Brain pericyte (primary cell): ENCODE results near the gene PRKG1.
"Not testable (repeated sequence)": the region's sequence is repeated elsewhere in the genome, so short reads cannot be mapped to it uniquely, and the experiment has no call there.

Experiments used
- DNase-seq: peaks from one replicate; pipeline ENCODE4 v3.0.0-alpha.2; 2012; ENCODE audit warnings: low read depth, low spot score

The PRKG1 gene

GRCh38 chr10:51502124-51502523 is 427.8 kb downstream of the PRKG1 start:
- DNase-seq, result no peak

DNA sequence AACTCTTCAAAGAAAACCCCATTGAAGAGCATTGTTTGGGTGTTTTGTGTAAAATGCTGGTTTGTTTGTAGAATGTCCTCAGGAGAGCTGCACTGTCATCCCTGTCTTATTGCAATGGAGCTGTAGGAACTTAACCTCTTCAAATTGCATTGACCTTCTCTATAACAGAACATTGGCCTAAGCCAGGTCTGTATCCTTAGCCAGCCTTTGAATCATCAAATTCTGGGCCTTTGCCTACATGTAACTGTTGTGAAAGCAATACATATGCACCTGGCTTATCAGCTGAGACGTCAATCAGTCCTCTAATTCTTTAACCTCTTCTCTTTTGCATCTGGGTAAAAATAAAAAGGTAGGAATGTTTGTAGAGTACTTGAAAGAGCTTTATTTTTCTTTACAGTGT is 429.1 kb downstream of the PRKG1 start:
- DNase-seq, result no peak

DNA sequence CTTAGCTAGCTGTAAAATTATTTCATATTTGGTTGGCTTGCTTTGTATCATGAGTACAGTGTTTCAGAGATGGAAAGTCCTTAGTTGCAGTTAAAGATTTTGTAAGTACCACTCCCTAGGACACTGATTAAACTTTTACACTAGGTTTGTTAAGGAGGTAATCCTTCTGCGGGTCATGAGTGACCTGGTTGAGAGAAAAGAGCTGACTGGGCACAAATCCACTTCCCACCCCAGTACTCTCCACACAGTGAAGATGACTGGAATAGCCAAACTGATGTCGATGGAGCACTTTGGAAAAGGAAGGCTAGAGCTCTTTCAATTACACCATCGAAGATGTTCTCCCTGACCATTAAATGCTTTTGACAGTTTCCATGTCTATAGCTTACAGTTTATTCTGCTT is 433.2 kb downstream of the PRKG1 start:
- no peak for DNase-seq

DNA sequence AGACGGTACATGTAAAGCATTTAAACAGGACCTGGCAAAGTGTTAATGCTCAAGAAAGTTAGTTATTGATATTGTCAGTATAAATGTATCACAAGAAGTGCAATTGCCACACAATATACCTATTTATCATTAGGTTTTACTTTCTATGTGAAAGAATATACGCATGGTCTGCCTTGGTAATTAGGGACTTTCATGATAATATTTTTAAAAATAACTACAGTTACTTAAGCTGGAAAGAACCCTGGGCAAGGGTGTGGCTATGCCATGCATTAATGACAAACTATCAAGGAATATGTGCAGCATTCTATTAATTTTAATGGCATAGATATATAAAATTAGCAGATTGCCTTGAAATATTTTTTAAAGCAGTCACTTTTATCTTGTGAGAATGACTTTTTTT is 433.9 kb downstream of the PRKG1 start:
- no peak for DNase-seq

DNA sequence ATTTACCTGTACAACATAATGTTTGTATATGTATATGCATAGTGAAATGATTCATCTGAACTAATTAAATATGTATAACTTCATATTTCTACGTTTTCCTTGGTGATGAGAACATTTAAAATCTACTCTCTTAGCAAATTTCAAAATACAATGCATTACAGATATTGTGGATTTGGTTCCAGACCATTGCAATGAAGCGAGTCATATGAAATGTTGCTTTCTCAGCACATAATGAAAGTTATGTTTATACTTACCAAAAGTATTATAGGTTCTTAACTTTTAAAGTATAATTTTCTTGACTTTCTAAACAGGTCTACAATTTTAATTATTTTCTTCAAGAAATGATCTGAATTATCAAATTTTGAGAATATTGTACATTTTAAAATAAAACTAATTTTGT is 435.9 kb downstream of the PRKG1 start:
- no peak for DNase-seq

DNA sequence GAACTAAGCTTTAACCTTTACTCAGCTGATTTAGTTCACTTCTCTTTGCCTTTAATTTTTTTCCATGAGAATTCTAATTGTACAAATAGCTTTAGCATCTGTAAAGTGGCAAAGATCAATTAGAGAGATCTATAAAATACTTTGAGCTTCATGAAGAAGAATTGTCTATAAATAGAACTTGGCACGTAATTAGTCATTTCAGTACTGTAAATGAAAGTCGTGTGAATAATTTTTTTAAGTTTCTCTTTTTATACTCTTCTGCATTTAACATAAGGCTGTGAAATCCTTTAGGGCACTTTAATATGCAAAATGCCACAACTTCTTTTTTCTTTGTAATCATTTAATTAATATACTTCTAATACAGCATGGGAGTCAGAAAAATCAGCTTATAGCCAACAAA is 447.3 kb downstream of the PRKG1 start:
- DNase-seq, result no peak

DNA sequence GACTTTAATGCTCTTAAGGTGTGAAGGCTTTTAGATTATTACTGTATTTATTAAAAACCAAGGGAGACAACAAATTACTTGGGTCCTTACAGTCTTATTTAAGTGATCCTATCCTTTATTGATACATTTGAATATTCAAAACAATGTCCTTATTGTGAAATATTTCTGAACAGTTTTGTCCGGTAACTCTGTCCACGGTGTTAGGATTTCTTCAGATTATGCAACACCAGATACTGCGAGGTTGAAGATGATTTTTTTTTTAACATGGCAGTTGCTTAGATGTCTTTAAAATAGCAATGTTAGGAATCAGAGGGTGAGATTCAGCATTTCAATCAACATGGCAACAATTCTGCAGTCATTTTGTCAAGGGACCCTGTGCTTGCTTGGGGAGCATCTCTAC is 448.6 kb downstream of the PRKG1 start:
- DNase-seq, result no peak

DNA sequence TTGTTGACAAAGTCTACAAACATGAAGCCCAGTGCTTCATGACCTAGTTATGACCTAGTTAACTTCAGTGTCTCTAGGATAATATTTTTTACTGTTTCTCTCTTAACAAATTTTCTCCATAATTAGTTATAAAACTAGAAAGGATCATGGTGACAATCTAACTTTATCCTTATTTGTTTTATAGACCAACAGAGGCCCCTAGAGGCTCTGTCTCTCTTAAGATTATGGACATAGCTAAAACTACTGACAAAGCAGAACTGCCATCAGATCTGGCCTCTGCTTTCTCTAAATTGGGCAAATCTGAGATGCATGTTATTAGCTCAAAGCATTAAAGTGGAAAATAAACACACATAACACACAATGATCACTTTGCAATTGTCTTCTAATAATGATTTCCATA is 449.2 kb downstream of the PRKG1 start:
- DNase-seq, result no peak

GRCh38 chr10:51524041-51524440 is 449.8 kb downstream of the PRKG1 start:
- no peak for DNase-seq

DNA sequence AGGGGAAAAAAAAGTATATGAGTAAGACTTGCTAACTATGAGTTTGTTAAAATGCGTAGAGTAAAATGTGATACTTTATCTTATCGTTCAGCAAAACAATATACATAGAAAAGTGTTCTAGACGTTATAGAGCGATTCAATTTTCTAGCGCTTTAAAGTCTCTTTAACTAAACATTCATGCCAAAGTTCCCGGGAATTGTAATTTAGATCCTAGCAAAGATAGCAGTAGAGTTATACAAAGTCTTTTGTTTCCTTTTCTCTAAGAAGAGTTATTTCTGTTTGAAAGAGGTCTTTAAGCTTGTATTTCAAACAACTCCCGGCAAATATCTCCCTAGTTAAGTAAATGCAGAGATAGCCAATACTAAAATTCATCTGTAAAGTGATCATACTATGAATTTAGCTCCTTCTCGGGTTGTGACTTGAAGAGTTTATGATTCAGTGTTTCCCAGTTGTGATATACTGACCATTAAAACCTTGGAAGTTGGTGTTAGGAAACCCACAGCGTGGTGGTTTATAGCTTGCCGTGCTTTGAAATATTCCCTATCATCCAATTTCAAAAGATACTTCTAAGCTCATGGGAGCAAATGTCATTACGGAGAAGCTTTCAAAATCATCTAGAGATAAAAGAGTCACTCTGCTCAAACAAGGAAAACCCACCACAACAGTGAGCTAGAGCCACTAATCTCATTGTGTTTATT is 453.4 kb downstream of the PRKG1 start:
- no peak for DNase-seq

DNA sequence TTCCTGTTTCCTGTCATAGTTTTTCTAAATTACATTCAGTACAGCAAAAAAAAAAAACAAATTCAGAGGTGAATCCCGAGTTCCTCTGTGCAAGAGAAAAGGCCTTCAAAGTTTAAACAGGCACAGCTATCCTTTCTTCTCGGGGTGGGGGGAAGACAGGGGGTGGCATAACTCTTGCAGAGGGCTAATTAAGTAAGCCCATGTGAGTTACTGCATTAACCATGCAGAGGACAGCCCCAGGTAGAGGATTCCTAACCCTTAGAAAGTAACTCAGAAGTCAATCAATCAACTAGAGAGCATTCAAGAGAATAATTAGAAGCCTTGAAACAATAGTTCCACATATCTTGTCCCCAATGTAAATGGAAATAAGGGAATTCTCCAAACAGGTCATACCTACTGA is 454.2 kb downstream of the PRKG1 start:
- DNase-seq, result no peak

DNA sequence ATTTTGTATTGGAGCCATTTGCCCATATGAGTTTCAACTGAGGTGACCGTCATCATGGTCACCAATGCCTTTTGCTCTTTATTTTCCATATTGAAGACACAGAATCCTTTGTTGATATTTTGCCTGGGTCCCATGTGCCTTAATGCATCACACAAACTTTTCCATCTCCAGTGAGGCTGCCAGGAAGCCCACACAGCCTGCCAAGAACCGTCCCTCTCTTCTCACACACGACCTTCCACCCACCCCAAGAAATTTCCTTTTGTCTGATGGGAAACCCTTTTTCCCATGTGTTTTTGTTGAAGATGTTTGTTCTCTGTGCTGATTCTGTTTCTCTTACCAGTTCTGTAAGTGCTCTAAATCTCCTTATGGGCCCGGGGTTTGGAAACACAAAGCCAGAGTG is 456.3 kb downstream of the PRKG1 start:
- DNase-seq, result no peak

- no peak for DNase-seq
These were observed 457.8 kb downstream of the PRKG1 start for GRCh38 chr10:51532044-51532443.

DNA sequence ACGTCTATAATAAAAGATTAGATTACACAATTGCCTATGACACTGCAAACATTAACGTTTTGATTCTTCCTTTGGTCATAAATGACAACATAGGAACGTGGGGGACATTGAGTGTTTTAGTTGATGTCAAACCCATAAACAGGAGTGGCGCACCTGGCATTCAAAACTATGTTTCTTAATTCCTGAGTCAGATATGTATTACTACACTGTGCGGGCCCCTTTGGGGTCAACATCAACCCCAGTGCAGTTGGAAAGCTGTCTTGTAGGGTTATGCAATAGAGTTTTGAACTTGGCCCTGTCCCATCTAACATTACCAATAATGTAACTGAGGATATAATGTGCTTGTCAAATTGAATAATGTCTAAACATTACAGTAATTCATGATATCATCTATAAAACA is 468.6 kb downstream of the PRKG1 start:
- no peak for DNase-seq

DNA sequence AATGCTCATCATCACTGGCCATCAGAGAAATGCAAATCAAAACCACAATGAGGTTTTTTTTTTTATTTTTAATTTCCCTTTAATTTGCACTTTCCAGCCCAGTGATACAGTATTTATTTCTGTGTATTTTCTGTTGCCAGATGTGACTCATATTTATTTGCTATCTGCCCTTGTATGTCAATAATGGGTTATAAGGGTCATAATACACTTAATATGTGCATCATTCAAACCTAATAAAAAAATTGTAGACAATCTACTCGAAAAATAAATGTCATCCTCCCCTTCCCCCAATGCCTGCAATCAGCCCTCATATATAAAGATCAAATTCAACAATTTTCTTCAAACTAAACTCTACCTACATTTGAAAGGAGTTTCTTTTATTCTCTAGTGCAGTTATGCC is 470.6 kb downstream of the PRKG1 start:
- DNase-seq, result no peak

- DNase-seq, result no peak
These were observed 473.7 kb downstream of the PRKG1 start for GRCh38 chr10:51547941-51548340.

DNA sequence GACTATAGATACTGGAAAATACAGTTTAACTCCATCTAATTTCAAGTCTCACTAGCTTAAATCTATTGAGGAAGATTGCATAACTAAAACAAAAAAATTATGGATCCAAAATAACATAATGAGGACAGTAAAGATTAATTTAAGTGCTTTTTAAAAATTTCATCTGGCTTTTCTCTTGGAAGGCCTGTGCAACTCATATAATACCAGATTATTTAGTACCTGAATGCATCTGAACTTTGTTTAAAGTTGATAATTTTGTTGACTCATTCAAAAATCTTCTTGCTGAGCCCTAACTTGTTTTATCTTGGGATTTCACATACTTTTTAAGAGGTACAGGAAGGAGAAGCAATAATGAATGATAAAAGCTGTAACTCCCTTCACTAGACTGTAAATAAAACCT is 478.6 kb downstream of the PRKG1 start:
- no peak for DNase-seq

- no peak for DNase-seq
These were observed 490.7 kb downstream of the PRKG1 start for GRCh38 chr10:51564896-51565510.

DNA sequence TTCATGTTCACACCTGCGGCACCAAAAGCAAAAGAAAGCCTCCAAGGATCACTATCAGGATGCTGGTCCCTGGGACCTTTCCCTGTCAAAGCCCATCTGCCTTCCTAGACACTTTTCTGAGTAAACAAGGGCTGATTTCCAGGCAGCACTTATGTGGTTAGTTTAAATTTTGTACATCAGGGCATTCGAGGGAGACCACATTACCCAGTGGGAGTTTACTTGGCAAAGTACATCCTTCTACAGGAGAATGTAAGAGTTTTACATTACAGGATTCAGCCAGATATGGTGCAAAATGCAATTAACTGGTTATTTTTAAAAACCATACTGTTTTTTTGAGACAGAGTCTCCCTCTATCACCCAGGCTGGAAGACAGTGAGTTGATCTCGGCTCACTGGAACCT is 493.0 kb downstream of the PRKG1 start:
- peak; percentile 3 for DNase-seq

DNA sequence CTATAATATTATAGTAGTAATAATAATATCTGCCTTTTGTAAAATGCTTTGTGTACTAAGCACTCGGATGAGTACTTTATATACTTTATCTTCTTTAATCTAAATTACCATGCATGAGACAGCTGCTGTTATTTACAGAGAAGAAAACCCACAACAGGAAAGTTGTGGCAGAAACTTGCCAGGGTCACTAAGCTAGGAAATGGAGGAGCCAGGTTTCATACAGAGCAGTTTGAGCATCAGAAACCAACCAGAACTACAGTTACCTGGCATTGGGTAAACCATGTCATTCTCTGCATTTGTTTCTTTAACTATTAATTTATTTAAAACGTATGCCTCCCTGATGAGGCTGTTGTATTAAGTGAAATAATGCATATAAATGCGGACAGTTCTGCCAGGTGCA is 495.2 kb downstream of the PRKG1 start:
- no peak for DNase-seq

DNA sequence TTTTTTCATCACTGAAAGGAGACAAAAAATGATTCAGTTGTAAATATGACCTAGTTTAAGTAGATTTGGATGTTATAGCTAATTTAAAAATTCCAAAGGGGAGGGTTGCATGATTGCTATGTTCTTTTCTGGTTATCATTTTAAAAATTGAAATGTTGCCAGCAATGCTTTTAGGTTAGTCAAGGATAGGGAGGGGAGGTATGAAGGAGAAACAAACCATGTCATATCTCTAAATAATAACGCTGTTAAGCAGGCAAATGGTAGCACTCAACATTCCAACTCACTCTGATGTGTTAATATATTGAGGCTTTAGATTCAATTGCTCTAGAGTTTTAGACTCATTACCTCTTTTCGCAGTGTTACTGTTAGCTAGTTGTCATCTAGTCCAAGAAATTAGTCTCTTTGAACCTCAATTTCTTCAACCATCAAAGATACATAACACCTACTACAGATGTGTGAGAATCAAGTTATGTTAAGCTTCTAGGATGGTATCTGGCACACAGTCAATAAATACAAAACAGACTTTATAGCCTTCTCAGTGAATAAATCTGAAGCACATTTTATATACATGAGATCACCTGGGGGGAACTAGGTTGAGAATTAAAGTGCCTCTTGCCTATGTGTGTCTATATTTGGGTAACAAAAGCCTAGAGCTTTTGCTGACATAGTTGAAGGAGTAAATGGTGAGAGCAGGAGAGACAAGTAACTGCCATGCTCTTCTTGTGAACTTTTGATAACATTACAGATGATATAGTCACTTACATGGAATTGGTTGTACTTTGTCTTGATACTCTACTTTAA is 500.2 kb downstream of the PRKG1 start:
- no peak for DNase-seq

GRCh38 chr10:51581196-51581595 is 506.9 kb downstream of the PRKG1 start:
- not testable (repeated sequence) for DNase-seq

- no peak for DNase-seq
These were observed 509.7 kb downstream of the PRKG1 start for GRCh38 chr10:51583976-51584375.
